Transverse colon (tissue), 4 donors: ENCODE data around the gene ZNF275. TPM values are rescaled to one million over a fixed set of nuclear protein-coding genes. Genes with fewer than 3 reads are reported as not detected.

Experiments
- DNase-seq: peaks from one replicate; pipeline ENCODE4 v3.0.0-alpha.2; 2019
- H3K27ac ChIP-seq, 4 donors: fragments of 200-600 bp; sonication (generic); 2 replicates each; pipeline ENCODE4 v1.5.1; 2016 to 2018; ENCODE audit warnings: inconsistent platforms in 4 of 4
- H3K27me3 ChIP-seq: fragments of 200-600 bp; sonication (generic); 2 replicates; pipeline ENCODE4 v1.5.1; 2017; ENCODE audit warnings: inconsistent platforms
- H3K36me3 ChIP-seq, 4 donors: fragments of 200-600 bp; sonication (generic); 2 replicates each; pipeline ENCODE4 v1.5.1; 2017 to 2019; ENCODE audit warnings: inconsistent platforms in 4 of 4
- H3K4me1 ChIP-seq, 4 donors: fragments of 200-600 bp; sonication (generic); 2 replicates each; pipeline ENCODE4 v1.5.1; 2017 to 2020; ENCODE audit warnings: inconsistent platforms in 4 of 4
- H3K4me3 ChIP-seq, 4 donors: fragments of 200-600 bp; sonication (generic); 1 replicate in 1 of 4; 2 replicates in 3 of 4; pipeline versions ENCODE4 v1.5.1 to v1.6.1; 2017 to 2019; ENCODE audit warnings: inconsistent platforms in 4 of 4
- H3K9me3 ChIP-seq, 2 donors: fragments of 200-600 bp; sonication (generic); 2 replicates each; pipeline ENCODE4 v1.5.1; 2017 to 2019; ENCODE audit warnings: inconsistent platforms in 2 of 2
- CTCF ChIP-seq, 5 experiments: fragments of 200-600 bp in 3 of 5; fragments of 450-650 bp in 2 of 5; sonication (generic) in 3 of 5; IDR thresholded peaks; 1 replicate in 2 of 5; 2 replicates in 3 of 5; pipeline ENCODE4 v1.5.1; 2016 to 2017; ENCODE audit warnings: antibody characterized with exemption in 5 of 5, inconsistent platforms in 3 of 5, mild to moderate bottlenecking in 2 of 5, moderate library complexity in 1 of 5
- EP300 ChIP-seq: sonication (generic); formaldehyde crosslinking; IDR thresholded peaks from one replicate; pipeline ENCODE4 v1.6.1; 2017; ENCODE audit warnings: antibody characterized with exemption, low read depth
- POLR2A ChIP-seq: fragments of 450-650 bp; IDR thresholded peaks from one replicate; pipeline ENCODE4 v1.6.1; 2016; ENCODE audit warnings: antibody characterized with exemption, mild to moderate bottlenecking, moderate library complexity
- POLR2AphosphoS5 ChIP-seq, 3 donors: sonication (generic); formaldehyde crosslinking; IDR thresholded peaks; one replicate each; pipeline ENCODE4 v1.6.1; 2016; ENCODE audit warnings: antibody characterized with exemption in 3 of 3
- WGBS, 2 donors: methylation state at CpG; one replicate each; pipeline ENCODE4 v1.1.5; 2018; ENCODE audit warnings: low coverage in 1 of 2; 5-methylcytosine and 5-hydroxymethylcytosine counted together
- in situ Hi-C, 4 donors: fragments of 200-750 bp; cut with MboI; loops; one replicate each; pipeline versions ENCODE4 v1.15.0 to v1.15.1; 2017; ENCODE audit warnings: low sequenced_read_pairs in 3 of 4, low pct_ligation_motif_present in 1 of 4, low pct_unique_long_range_greater_than_20kb in 1 of 4
- intact Hi-C: fragments of 100-400 bp; cut with DNase I; formaldehyde crosslinking; loops from one replicate; pipeline ENCODE4 v1.15.1; 2023; ENCODE audit warnings: low total_unique reads
- total RNA-seq, 4 donors: library from RNA; depleted of rRNA; stranded (reverse); fragments of >200 nt; gene quantifications; one replicate each; pipeline ENCODE4 v1.1.0, GENCODE V29; 2016

Gene ZNF275
- total RNA-seq, 4 donors from 2014 or later, result 5.6 to 8.8 (median 7.1) TPM

DNA sequence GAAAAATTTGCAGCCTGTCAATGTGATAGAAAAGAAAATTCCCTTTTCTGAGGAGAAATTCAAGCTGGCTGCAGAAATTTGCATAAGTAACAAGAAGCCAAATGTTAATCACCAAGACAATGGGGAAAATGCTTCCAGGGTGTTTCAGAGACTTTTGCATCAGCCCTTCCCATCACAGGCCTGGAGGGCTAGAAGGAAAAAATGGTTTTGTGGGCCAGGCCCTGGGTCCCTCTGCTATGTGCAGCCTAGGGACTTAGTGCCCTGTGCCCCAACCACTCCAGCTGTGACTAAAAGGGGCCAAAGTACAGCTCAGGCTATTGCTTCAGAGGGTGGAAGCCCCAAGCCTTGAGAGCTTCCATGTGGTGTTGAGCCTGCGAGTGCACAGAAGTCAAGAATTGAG, 23.9 kb downstream of the ZNF275 start:
- DNase-seq, result no peak
- in situ Hi-C loops (loop anchor here in 1 of 4 donors (25.0 kb wide), 1 partner anchor 196 kb away; no protein-coding TSS in a partner anchor), intact Hi-C loops (no loop called here)
- WGBS, 2 donors, result 91% methylated on average over 1 of the region's 1 CpG; no CpG with 5 or more reads in 1 of the 2 donors
- Histone ChIP-seq H3K36me3 (no peaks in the 10 kb centered on the region), H3K27me3 (no peaks in the 10 kb centered on the region), H3K4me3 (no peak overlapping the region), H3K4me1 (no peaks in the 10 kb centered on the region), H3K9me3 (no peaks in the 10 kb centered on the region), H3K27ac (no peak overlapping the region)
- TF ChIP-seq CTCF (IDR thresholded peaks at IDR 0.05) (no peak), EP300 (no peak), POLR2A (no peak), POLR2AphosphoS5 (IDR thresholded peaks at IDR 0.05) (no peak)

DNA sequence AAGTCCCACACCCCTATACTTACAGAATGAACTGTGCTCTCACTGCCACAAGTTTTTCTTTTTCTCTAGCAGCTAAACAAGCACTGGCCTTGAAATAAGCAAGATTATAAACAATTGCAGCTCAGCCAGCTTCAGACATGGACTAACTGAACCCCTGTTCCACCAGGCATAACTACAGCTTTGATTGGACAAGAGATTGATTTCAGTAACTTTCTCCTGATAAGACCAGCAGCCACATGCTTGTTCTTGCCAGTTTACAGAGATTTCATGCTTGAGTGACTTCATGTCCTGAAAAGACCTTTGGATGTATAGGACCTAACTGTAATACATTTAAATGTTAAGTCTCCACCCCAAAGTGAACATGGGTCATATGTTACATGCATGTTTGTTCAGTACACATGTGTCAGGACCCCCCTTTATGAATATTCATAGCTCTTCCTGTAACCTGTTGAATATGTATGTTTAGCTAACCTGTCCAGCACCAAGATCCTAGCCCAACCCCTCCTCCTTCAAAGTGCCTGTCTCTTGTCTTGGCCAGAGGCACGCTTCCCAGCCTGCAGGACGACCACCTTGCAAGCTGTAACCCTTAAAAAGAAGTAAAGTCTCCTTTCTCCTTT, 27.9 kb downstream of the ZNF275 start:
- Histone ChIP-seq H3K27me3 (no peaks in the 10 kb centered on the region), H3K4me3 (no peak overlapping the region), H3K4me1 (no peaks in the 10 kb centered on the region), H3K36me3 (no peaks in the 10 kb centered on the region), H3K27ac (no peak overlapping the region), H3K9me3 (no peaks in the 10 kb centered on the region)
- WGBS, 2 donors, result 33% methylated on average over 2 of the region's 2 CpGs; no CpG with 5 or more reads in 1 of the 2 donors
- no peak for DNase-seq
- no peak for TF ChIP-seq POLR2AphosphoS5 (IDR thresholded peaks at IDR 0.05)
- no peak for TF ChIP-seq POLR2A
- no peak for TF ChIP-seq CTCF (IDR thresholded peaks at IDR 0.05)
- no peak for TF ChIP-seq EP300
- in situ Hi-C loops, result loop anchor here in 1 of 4 donors (25.0 kb wide), 1 partner anchor 200 kb away; no protein-coding TSS in a partner anchor
- intact Hi-C loops, result no loop called here

GRCh38 chrX:153365670-153366069, 31.7 kb downstream of the ZNF275 start:
- in situ Hi-C loops, result loop anchor here in 1 of 4 donors (25.0 kb wide), 1 partner anchor 203 kb away; no protein-coding TSS in a partner anchor
- Histone ChIP-seq H3K9me3 (no peaks in the 10 kb centered on the region), H3K27me3 (no peaks in the 10 kb centered on the region), H3K36me3 (no peaks in the 10 kb centered on the region), H3K4me3 (no peak overlapping the region), H3K27ac (no peak overlapping the region), H3K4me1 (no peaks in the 10 kb centered on the region)
- DNase-seq, result no peak
- intact Hi-C loops, result no loop called here
- 61 to 83% methylated on average over 1 to 4 of the region's 4 CpGs for WGBS, 2 donors
- no peak for TF ChIP-seq EP300
- TF ChIP-seq CTCF (IDR thresholded peaks at IDR 0.05), result no peak
- TF ChIP-seq POLR2A, result no peak
- TF ChIP-seq POLR2AphosphoS5 (IDR thresholded peaks at IDR 0.05), result no peak

DNA sequence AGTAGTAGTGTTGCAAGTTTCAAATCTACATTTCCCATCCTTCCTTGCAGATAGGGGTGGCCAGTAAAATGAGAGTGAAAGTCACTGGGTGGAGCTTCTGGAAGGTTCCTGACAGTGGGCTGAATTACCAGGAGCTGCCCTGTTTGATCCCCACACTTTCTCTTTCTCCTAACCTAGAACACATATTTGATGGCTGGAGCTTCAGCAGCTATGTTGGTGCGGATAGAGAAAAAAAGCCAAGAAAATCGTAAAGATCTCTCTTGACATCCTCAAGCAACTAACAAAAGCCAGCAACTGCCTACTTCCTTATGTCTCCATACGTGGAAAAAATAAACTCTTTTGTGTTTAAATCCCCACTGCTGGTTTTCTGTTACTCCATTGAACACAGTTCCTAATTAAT, 32.2 kb downstream of the ZNF275 start:
- no peaks in the 10 kb centered on the region for H3K9me3 ChIP-seq
- H3K36me3 ChIP-seq, result no peaks in the 10 kb centered on the region
- intact Hi-C loops (no loop called here), in situ Hi-C loops (loop anchor here in 1 of 4 donors (25.0 kb wide), 1 partner anchor 204 kb away; no protein-coding TSS in a partner anchor)
- TF ChIP-seq CTCF (IDR thresholded peaks at IDR 0.05), result no peak
- no peak for TF ChIP-seq POLR2AphosphoS5 (IDR thresholded peaks at IDR 0.05)
- TF ChIP-seq EP300, result no peak
- no peak for TF ChIP-seq POLR2A
- 33 to 85% methylated on average over 1 to 3 of the region's 3 CpGs for WGBS, 2 donors
- H3K4me1 ChIP-seq, result no peaks in the 10 kb centered on the region
- no peak overlapping the region for H3K4me3 ChIP-seq
- H3K27me3 ChIP-seq, result no peaks in the 10 kb centered on the region
- H3K27ac ChIP-seq, result no peak overlapping the region
- no peak for DNase-seq
